GM12878 (cell line): ENCODE data around the gene ITGBL1. TPM values are rescaled to one million over a fixed set of nuclear protein-coding genes. Genes with fewer than 3 reads are reported as not detected.

ENCODE experiments used
- ATAC-seq: fragments of 200-7000 bp; cut with Tn5 transposase; 3 replicates; pipeline ENCODE4 v1.9.1; 2020; ENCODE audit warnings: mild to moderate bottlenecking, moderate library complexity
- BruUV-seq: library from RNA; stranded (reverse); fragments of 400-500 nt; replicated peaks from 2 replicates; lab custom pipeline; 2021; lab: Mats Ljungman, UMichigan
- CTCF ChIA-PET: fragments of 300-600 bp; sonication (Branson Sonifier 250); formaldehyde crosslinking; extraction: SDS; loops from one replicate; lab custom pipeline; 2021; ENCODE audit warnings: inconsistent platforms; lab: Yijun Ruan, JAX
- POLR2A ChIA-PET: fragments of 350-600 bp; formaldehyde crosslinking; extraction: SDS; loops from one replicate; lab custom pipeline; 2021; ENCODE audit warnings: inconsistent platforms; lab: Charles Lee
- RAD21 ChIA-PET: fragments of 300-600 bp; sonication (Branson Sonifier 250); formaldehyde crosslinking; loops from one replicate; lab custom pipeline; 2023; ENCODE audit warnings: antibody characterized with exemption; ENCODE audit not compliant: unreplicated experiment; lab: Charles Lee
- SMC1A ChIA-PET: fragments of 300-600 bp; sonication (Branson Sonifier 250); formaldehyde crosslinking; loops from one replicate; lab custom pipeline; 2023; ENCODE audit not compliant: unreplicated experiment, uncharacterized antibody; lab: Charles Lee
- DNase-seq: peaks from one replicate; pipeline ENCODE4 v3.0.0-alpha.2; 2011; ENCODE audit warnings: low read depth, low spot score
- FAIRE-seq: peaks from 3 replicates; lab custom pipeline; 2011; peaks lifted over from hg19 to GRCh38; lab: Jason Lieb, UNC
- H2AFZ ChIP-seq: 2 replicates; pipeline ENCODE4 v1.6.0; 2011; ENCODE audit warnings: low read depth, low read length, control low read depth; ENCODE audit not compliant: control insufficient read depth
- H3K27ac ChIP-seq: 2 replicates; pipeline ENCODE4 v1.5.1; 2011; ENCODE audit warnings: control low read depth; ENCODE audit not compliant: control insufficient read depth, insufficient read depth
- H3K27me3 ChIP-seq, 2 experiments: replicated peaks in 1 of 2; 2 replicates each; pipeline versions ENCODE4 v1.6.0 to v1.6.1; 2011; ENCODE audit warnings: low read length in 1 of 2; ENCODE audit not compliant: control insufficient read depth in 2 of 2, insufficient read depth in 2 of 2
- H3K36me3 ChIP-seq, 2 experiments: 2 replicates each; pipeline ENCODE4 v1.5.1; 2011; ENCODE audit warnings: low read length in 1 of 2; ENCODE audit not compliant: control insufficient read depth in 2 of 2, insufficient read depth in 2 of 2
- H3K4me1 ChIP-seq: 2 replicates; pipeline ENCODE4 v1.6.1; 2011; ENCODE audit warnings: mild to moderate bottlenecking, low read length, moderate library complexity, mixed read lengths; ENCODE audit not compliant: control insufficient read depth, insufficient read depth
- H3K4me2 ChIP-seq: 2 replicates; pipeline ENCODE4 v1.6.0; 2011; ENCODE audit warnings: control low read depth; ENCODE audit not compliant: control insufficient read depth, insufficient read depth
- H3K4me3 ChIP-seq: fragments of 200-600 bp; sonication (generic); 2 replicates; pipeline ENCODE4 v1.5.1; 2016
- H3K79me2 ChIP-seq: 2 replicates; pipeline ENCODE4 v1.6.0; 2011; ENCODE audit warnings: low read length; ENCODE audit not compliant: control insufficient read depth, insufficient read depth
- H3K9ac ChIP-seq: 2 replicates; pipeline ENCODE4 v1.8.0; 2011; ENCODE audit warnings: low read length, control low read depth, mixed read lengths; ENCODE audit not compliant: control insufficient read depth, insufficient read depth
- H3K9me3 ChIP-seq: replicated peaks from 3 replicates; pipeline ENCODE4 v1.5.1; 2011; ENCODE audit warnings: mild to moderate bottlenecking, low read length; ENCODE audit not compliant: control insufficient read depth, insufficient read depth
- H4K20me1 ChIP-seq: 2 replicates; pipeline ENCODE4 v1.6.0; 2011; ENCODE audit not compliant: control insufficient read depth, insufficient read depth
- CEBPZ ChIP-seq: fragments of 150-350 bp; IDR thresholded peaks from 2 replicates; pipeline ENCODE4 v1.6.1; 2016; ENCODE audit warnings: low read depth, low read length
- CHD1 ChIP-seq: IDR thresholded peaks from 2 replicates; pipeline ENCODE4 v1.6.1; 2012; ENCODE audit warnings: low read depth, low read length, improper control_type of control experiment
- CHD2 ChIP-seq: IDR thresholded peaks from 2 replicates; pipeline ENCODE4 v1.6.1; 2011; ENCODE audit warnings: low read depth, low read length, improper control_type of control experiment, borderline replicate concordance
- ESRRA ChIP-seq: IDR thresholded peaks from 2 replicates; pipeline ENCODE4 v1.6.1; 2012; ENCODE audit warnings: mild to moderate bottlenecking, low read length, improper control_type of control experiment
- GATAD2B ChIP-seq: fragments of 450-650 bp; conservative IDR thresholded peaks from 2 replicates; pipeline ENCODE4 v1.6.1; 2017; ENCODE audit warnings: low read depth, mild to moderate bottlenecking, moderate library complexity
- HDAC6 ChIP-seq: fragments of 200-600 bp; sonication (generic); IDR thresholded peaks from one replicate; pipeline ENCODE4 v1.8.0; 2017; ENCODE audit warnings: antibody characterized with exemption; ENCODE audit not compliant: unreplicated experiment
- HSF1 ChIP-seq: fragments of 150-350 bp; IDR thresholded peaks from 2 replicates; pipeline ENCODE4 v1.6.1; 2014; ENCODE audit warnings: mild to moderate bottlenecking, low read depth, low read length
- JUNB ChIP-seq: IDR thresholded peaks from 2 replicates; pipeline ENCODE4 v1.6.1; 2016; ENCODE audit warnings: antibody characterized with exemption, mild to moderate bottlenecking
- NBN ChIP-seq: fragments of 450-650 bp; IDR thresholded peaks from 2 replicates; pipeline ENCODE4 v1.6.1; 2016
- NFYB ChIP-seq: IDR thresholded peaks from 2 replicates; pipeline ENCODE4 v1.6.1; 2011; ENCODE audit warnings: low read depth, mild to moderate bottlenecking, low read length, improper control_type of control experiment, moderate library complexity; ENCODE audit not compliant: insufficient read depth
- NKRF ChIP-seq: fragments of 450-650 bp; conservative IDR thresholded peaks from 2 replicates; pipeline ENCODE4 v1.6.1; 2017; ENCODE audit warnings: mild to moderate bottlenecking, moderate library complexity
- POLR2A ChIP-seq: IDR thresholded peaks from 2 replicates; pipeline ENCODE4 v1.6.1; 2011; ENCODE audit warnings: low read depth, mild to moderate bottlenecking, low read length
- SREBF2 ChIP-seq: IDR thresholded peaks from 2 replicates; pipeline ENCODE4 v1.6.1; 2012; ENCODE audit warnings: mild to moderate bottlenecking, low read length
- TARDBP ChIP-seq: IDR thresholded peaks from 2 replicates; pipeline ENCODE4 v1.6.1; 2016; ENCODE audit warnings: borderline replicate concordance
- ZNF24 ChIP-seq: fragments of 450-650 bp; IDR thresholded peaks from 2 replicates; pipeline ENCODE4 v1.6.1; 2017; ENCODE audit warnings: antibody characterized with exemption, mild to moderate bottlenecking
- ZNF592 ChIP-seq: fragments of 450-650 bp; IDR thresholded peaks from 2 replicates; pipeline ENCODE4 v1.6.1; 2017; ENCODE audit warnings: mild to moderate bottlenecking, moderate library complexity
- WGBS: methylation state at CpG from one replicate; pipeline ENCODE4 v1.1.6; 2016; ENCODE audit warnings: low lambda C conversion rate; ENCODE audit not compliant: insufficient replicate concordance, insufficient coverage; ENCODE audit errors: missing lambda C conversion rate; 5-methylcytosine and 5-hydroxymethylcytosine counted together
- in situ Hi-C: fragments of 300-500 bp; cut with MboI; formaldehyde crosslinking; loops from 9 replicates; pipeline ENCODE4 v1.14.3; 2018; ENCODE audit warnings: mixed read lengths
- intact Hi-C: fragments of 100-400 bp; cut with micrococcal nuclease; formaldehyde crosslinking; loops from one replicate; pipeline ENCODE4 v1.14.2; 2022; ENCODE audit not compliant: unreplicated experiment
- polyA plus RNA-seq, 11 experiments: library from polyadenylated mRNA; depleted of rRNA in 4 of 11; unstranded in 6 of 11; stranded (reverse) in 5 of 11; fragments of >200 nt; fragmentation: Nextera tagmentation in 4 of 11; fragmentation: Illumina TruSeq in 1 of 11; extraction: Ambion mirVana in 4 of 11; extraction: Trizol in 1 of 11; gene quantifications; 1 replicate in 1 of 11; 2 replicates in 10 of 11; pipeline versions ENCODE4 v1.2.1 to v1.2.3, GENCODE V29; 2011 to 2016; ENCODE audit warnings: inconsistent platforms in 2 of 11, missing spikeins in 2 of 11, low read depth in 1 of 11
- total RNA-seq, 4 experiments: library from RNA; depleted of rRNA in 3 of 4; stranded (reverse); fragments of >200 nt in 3 of 4; fragmentation: Illumina TruSeq in 1 of 4; extraction: Trizol in 1 of 4; gene quantifications; 2 replicates each; pipeline versions ENCODE4 v1.2.1 to v1.2.3, GENCODE V29; 2013 to 2021

ITGBL1 gene
- total and polyA plus RNA-seq, 10 of the 15 experiments (the other 5 are each of a cell fraction or from before 2014, with no cell fraction given), result 0.17 to 2.8 (median 0.28) TPM; not detected in 3

- Histone ChIP-seq H4K20me1 (no peaks in the 10 kb centered on the region), H3K79me2 (no peaks in the 10 kb centered on the region), H3K9me3 (no peaks in the 10 kb centered on the region), H3K27ac (no peak overlapping the region), H3K4me3 (no peak overlapping the region), H2AFZ (no peak overlapping the region), H3K36me3 (no peaks in the 10 kb centered on the region), H3K4me2 (no peak overlapping the region), H3K9ac (no peak overlapping the region), H3K4me1 (no peaks in the 10 kb centered on the region), H3K27me3 (no peaks in the 10 kb centered on the region; a peak in 2 of 4 replicates)
- DNase-seq, result no peak
- TF ChIP-seq NKRF (no peak), NFYB (no peak), NBN (no peak), GATAD2B (no peak), CHD2 (no peak), POLR2A (no peak), HSF1 (no peak), HDAC6 (no peak), ZNF24 (no peak), ZNF592 (no peak), ESRRA (no peak), JUNB (no peak), TARDBP (no peak), CEBPZ (no peak), CHD1 (no peak), SREBF2 (no peak)
- SMC1A ChIA-PET, result no interaction called here
- RAD21 ChIA-PET, result no interaction called here
- intact Hi-C loops, result no loop called here
- CTCF ChIA-PET, result no interaction called here
- in situ Hi-C loops, result no loop called here
- no peak for FAIRE-seq
- 0% methylated on average over 1 of the region's 1 CpG for WGBS
- POLR2A ChIA-PET, result no interaction called here
- ATAC-seq, result no peak
- no TSS peak for BruUV-seq
Observed at GRCh38 chr13:101406791-101407190, 45.7 kb upstream of the ITGBL1 start.
